Keratinocyte (primary cell): ENCODE measurements around the gene MAST2.

Experiments used
- CTCF ChIP-seq, 3 experiments: IDR thresholded peaks in 1 of 3; conservative IDR thresholded peaks in 1 of 3; optimal IDR thresholded peaks in 1 of 3; 2 replicates in 2 of 3; 3 replicates in 1 of 3; pipeline versions ENCODE3 to v1.5.1; 2011; ENCODE audit warnings: low read length in 3 of 3, mild to moderate bottlenecking in 3 of 3, moderate library complexity in 2 of 3, control low read depth in 1 of 3, inconsistent platforms in 1 of 3; ENCODE audit not compliant: insufficient read depth in 2 of 3; ENCODE audit errors: extremely low read depth in 1 of 3
- EZH2 ChIP-seq: IDR thresholded peaks from one replicate; pipeline ENCODE4 v1.6.1; 2012; ENCODE audit warnings: inconsistent platforms, mild to moderate bottlenecking, low read length, moderate library complexity

- TF ChIP-seq CTCF (optimal IDR thresholded peaks at IDR 0.05 in 1 of 3, IDR thresholded peaks at IDR 0.05 in 1 of 3, conservative IDR thresholded peaks at IDR 0.05 in 1 of 3; ENCODE audit: extremely low read depth in 1 of 3, insufficient read depth in 2 of 3, low read length in 3 of 3), result no peak
- no peak for TF ChIP-seq EZH2
Observed at GRCh38 chr1:45934947-45935346, 131.5 kb downstream of the MAST2 start.
